ENCODE data around the gene SLC36A4. TPM values are rescaled to one million over a fixed set of nuclear protein-coding genes. Genes with fewer than 3 reads are reported as not detected.

Gene SLC36A4
- total and polyA plus RNA-seq, 2 of the 4 experiments (the other 2 are of a cell fraction): 9.2 to 13.1 TPM

DNA sequence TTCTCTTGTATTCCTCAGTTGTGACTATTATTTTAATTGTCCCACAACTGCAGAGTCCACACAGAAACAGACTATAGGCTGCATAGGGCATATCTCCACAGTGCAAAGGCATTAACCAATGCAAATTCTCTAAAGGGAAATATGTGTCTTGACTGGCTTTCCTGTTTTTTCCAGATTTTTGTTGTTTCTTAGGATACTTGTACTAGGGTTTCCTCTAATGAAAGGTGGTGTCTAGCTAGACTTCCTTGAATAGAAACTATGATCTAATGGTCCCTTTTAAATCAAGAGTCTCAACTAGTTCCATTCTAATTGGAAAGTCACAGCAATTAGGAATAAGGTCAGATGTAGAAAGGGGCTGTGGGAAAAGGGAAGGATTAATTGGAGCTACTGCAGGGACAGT lies 37.6 kb downstream of the SLC36A4 start:
- H3K79me1 ChIP-seq (ENCODE audit: low read depth in 1 of 2, low read length in 2 of 2): no peaks in the 10 kb centered on the region
- H3K14ac ChIP-seq (replicated peaks; ENCODE audit: low read depth, low read length): no peak overlapping the region
- no peak overlapping the region for H3K9ac ChIP-seq (ENCODE audit: low read depth, low read length)
- intact Hi-C loops (cut with micrococcal nuclease): no loop called here
- no peak overlapping the region for H3K27ac ChIP-seq (ENCODE audit: insufficient read depth, low read length)
- DNase-seq: no peak
- H3K4me1 ChIP-seq (ENCODE audit: control insufficient read depth, insufficient read depth, low read length): no peaks in the 10 kb centered on the region
- in situ Hi-C loops (cut with MboI; ENCODE audit: low sequenced_read_pairs): no loop called here
- POLR2A ChIA-PET (ENCODE audit: unreplicated experiment): no interaction called here
- H3K36me3 ChIP-seq (ENCODE audit: control insufficient read depth, insufficient read depth, low read length): peaks cover 7% of the 10 kb centered on the region
- no peak overlapping the region for H2BK15ac ChIP-seq (ENCODE audit: low read depth, low read length)
- H4K8ac ChIP-seq (ENCODE audit: low read depth in 2 of 2, low read length in 2 of 2): no peak overlapping the region
- H3K18ac ChIP-seq (ENCODE audit: low read depth, low read length): no peak overlapping the region
- H2BK120ac ChIP-seq (ENCODE audit: low read depth, low read length): no peak overlapping the region
- H2AK5ac ChIP-seq (ENCODE audit: low read depth, low read length): no peak overlapping the region
- no peak overlapping the region for H2BK5ac ChIP-seq (ENCODE audit: low read depth, low read length, poor library complexity, severe bottlenecking)
- no peak overlapping the region for H4K91ac ChIP-seq (ENCODE audit: insufficient read depth, low read depth, low read length)
- TF ChIP-seq MXI1 (IDR thresholded peaks at IDR 0.05; ENCODE audit: borderline replicate concordance, low read depth, low read length) (no peak), USF2 (IDR thresholded peaks at IDR 0.05; ENCODE audit: low read depth, low read length) (no peak), BHLHE40 (IDR thresholded peaks at IDR 0.05; ENCODE audit: low read depth, low read length) (no peak), MAFK (IDR thresholded peaks at IDR 0.05; ENCODE audit: low read depth, low read length) (no peak), RFX5 (IDR thresholded peaks at IDR 0.05; ENCODE audit: low read depth, low read length) (no peak), RCOR1 (IDR thresholded peaks at IDR 0.05; ENCODE audit: insufficient replicate concordance, low read length) (no peak), NFE2L2 (IDR thresholded peaks at IDR 0.05; ENCODE audit: low read depth, low read length) (no peak), MAZ (IDR thresholded peaks at IDR 0.05; ENCODE audit: borderline replicate concordance, low read depth, low read length) (no peak), CHD1 (IDR thresholded peaks at IDR 0.05; ENCODE audit: low read depth, low read length) (no peak), CEBPB (IDR thresholded peaks at IDR 0.05; ENCODE audit: low read depth, low read length) (no peak), POLR2A (IDR thresholded peaks at IDR 0.05; ENCODE audit: low read depth, low read length) (no peak)
- TF ChIP-seq, protein P1, sequence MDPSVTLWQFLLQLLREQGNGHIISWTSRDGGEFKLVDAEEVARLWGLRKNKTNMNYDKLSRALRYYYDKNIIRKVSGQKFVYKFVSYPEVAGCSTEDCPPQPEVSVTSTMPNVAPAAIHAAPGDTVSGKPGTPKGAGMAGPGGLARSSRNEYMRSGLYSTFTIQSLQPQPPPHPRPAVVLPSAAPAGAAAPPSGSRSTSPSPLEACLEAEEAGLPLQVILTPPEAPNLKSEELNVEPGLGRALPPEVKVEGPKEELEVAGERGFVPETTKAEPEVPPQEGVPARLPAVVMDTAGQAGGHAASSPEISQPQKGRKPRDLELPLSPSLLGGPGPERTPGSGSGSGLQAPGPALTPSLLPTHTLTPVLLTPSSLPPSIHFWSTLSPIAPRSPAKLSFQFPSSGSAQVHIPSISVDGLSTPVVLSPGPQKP (IDR thresholded peaks at IDR 0.05; ENCODE audit: borderline replicate concordance, low read depth, low read length): no peak
- no peak overlapping the region for H4K5ac ChIP-seq (ENCODE audit: low read depth, low read length)
- no peaks in the 10 kb centered on the region; the same call in 1 of the 2 replicates for H3K9me1 ChIP-seq (ENCODE audit: insufficient read depth, low read length)
- H3K56ac ChIP-seq (ENCODE audit: extremely low read depth, insufficient read depth, low read length): no peak overlapping the region
- no TSS peak for BruUV-seq (replicated peaks)
- H3K4me3 ChIP-seq (ENCODE audit: insufficient read depth, low read depth, low read length): no peak overlapping the region
- H3K4me2 ChIP-seq (ENCODE audit: low read depth, low read length): no peak overlapping the region
- H3K4ac ChIP-seq (ENCODE audit: low read depth, low read length): no peak overlapping the region
- no peak overlapping the region for H2AK9ac ChIP-seq (replicated peaks; ENCODE audit: low read depth, low read length, poor library complexity)
- H2BK20ac ChIP-seq (ENCODE audit: low read depth, low read length): no peak overlapping the region
- dilution Hi-C loops (cut with HindIII; ENCODE audit: low sequenced_read_pairs, unreplicated experiment): no loop called here
- H3K9me3 ChIP-seq (ENCODE audit: control insufficient read depth, insufficient read depth, low read length): no peaks in the 10 kb centered on the region
- no peak overlapping the region for H3K23ac ChIP-seq (ENCODE audit: low read depth, low read length)
- no peaks in the 10 kb centered on the region for H4K20me1 ChIP-seq (ENCODE audit: insufficient read depth, low read length)
- no peaks in the 10 kb centered on the region for H3K27me3 ChIP-seq (ENCODE audit: control insufficient read depth, insufficient read depth, low read length)
- ATAC-seq (ENCODE audit: low read depth): no peak
- H2AFZ ChIP-seq (replicated peaks; ENCODE audit: low read length, poor library complexity): no peak overlapping the region
- CTCF ChIA-PET: interaction anchor here (0.6 kb wide), 2 partner anchors 159 to 206 kb away, joined by 3 read pairs; no protein-coding TSS in a partner anchor

Measured in IMR-90 (cell line).